Measurements from ENCODE around the gene CDC42BPB. TPM values are rescaled to one million over a fixed set of nuclear protein-coding genes. Genes with fewer than 3 reads are reported as not detected.
A peak's percentile ranks its signal among the peaks of the same experiment; 100 is the strongest.

The CDC42BPB gene
- total and polyA plus RNA-seq, 2 of the 13 experiments (the other 11 are each of a cell fraction or from before 2014, with no cell fraction given), result 19.7 to 32.3 TPM

DNA sequence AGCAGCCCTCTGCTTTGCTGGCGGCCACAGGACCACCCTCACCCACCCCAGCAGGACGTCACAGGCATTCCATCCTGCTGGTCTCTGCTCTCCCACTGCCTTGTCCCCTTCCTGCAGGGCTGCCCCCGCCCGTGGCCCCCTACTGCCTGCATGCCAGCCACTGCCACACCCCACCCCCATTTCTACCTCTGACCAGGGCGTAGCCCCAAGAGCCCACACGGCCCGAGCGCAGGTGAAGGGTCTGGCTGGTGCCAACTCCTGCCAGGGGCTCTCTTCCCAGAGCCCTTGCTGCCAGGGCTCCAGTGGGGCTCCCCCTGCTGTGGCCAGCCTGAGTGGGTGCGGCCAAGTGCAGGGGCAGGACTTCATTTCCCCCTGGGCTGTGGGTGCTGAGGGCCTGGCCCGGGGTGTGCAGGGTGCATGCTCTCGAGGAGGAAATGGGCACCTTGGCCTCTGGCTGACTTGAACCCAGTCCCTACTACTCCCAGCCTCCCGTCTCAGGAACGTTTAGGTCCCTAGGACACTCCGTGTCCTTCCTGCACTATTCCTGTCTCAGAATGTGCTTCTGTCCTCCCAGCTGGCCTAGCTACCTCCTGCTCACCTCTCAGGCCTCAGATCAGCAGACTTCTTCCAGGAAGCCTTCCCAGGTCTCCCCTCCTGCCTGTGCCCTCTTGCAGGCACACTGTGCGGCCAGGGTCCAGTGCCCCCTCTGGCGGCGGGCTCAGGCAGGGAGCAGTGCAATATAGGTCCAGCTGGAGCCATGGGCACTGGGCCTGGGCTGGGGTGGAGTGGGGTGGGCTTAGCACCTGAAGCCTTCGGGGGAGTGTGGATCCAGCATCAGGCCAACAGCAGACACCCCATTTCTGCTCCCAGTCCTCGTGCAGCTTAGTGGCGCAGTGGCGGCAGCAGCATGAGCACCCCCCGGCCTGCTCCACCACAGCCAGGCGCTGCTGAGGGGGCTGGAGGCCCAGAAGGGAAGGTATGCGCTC lies 28.1 kb upstream of the CDC42BPB start (continued):
- peak; percentile 71 for TF ChIP-seq HNRNPL (IDR thresholded peaks at IDR 0.05; ENCODE audit: low read depth, low read length)
- TF ChIP-seq ZFP36L1 (CRISPR knock-in tag; IDR thresholded peaks at IDR 0.05), result no peak
- TF ChIP-seq, protein P1, sequence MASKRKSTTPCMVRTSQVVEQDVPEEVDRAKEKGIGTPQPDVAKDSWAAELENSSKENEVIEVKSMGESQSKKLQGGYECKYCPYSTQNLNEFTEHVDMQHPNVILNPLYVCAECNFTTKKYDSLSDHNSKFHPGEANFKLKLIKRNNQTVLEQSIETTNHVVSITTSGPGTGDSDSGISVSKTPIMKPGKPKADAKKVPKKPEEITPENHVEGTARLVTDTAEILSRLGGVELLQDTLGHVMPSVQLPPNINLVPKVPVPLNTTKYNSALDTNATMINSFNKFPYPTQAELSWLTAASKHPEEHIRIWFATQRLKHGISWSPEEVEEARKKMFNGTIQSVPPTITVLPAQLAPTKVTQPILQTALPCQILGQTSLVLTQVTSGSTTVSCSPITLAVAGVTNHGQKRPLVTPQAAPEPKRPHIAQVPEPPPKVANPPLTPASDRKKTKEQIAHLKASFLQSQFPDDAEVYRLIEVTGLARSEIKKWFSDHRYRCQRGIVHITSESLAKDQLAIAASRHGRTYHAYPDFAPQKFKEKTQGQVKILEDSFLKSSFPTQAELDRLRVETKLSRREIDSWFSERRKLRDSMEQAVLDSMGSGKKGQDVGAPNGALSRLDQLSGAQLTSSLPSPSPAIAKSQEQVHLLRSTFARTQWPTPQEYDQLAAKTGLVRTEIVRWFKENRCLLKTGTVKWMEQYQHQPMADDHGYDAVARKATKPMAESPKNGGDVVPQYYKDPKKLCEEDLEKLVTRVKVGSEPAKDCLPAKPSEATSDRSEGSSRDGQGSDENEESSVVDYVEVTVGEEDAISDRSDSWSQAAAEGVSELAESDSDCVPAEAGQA (IDR thresholded peaks at IDR 0.05; ENCODE audit: low read depth), result no peak
- TF ChIP-seq, protein P1 (CRISPR knock-in tag; IDR thresholded peaks at IDR 0.05; ENCODE audit: borderline replicate concordance), result no peak
- no peak for TF ChIP-seq RFXANK (CRISPR knock-in tag; IDR thresholded peaks at IDR 0.05)
- TF ChIP-seq XRCC5 (optimal IDR thresholded peaks at IDR 0.05; ENCODE audit: low read length), result peak; percentile 82
- no peak for TF ChIP-seq PLSCR1 (CRISPR knock-in tag; IDR thresholded peaks at IDR 0.05; ENCODE audit: borderline replicate concordance)
- TF ChIP-seq HNF4A (CRISPR knock-in tag; IDR thresholded peaks at IDR 0.05), result no peak
- TF ChIP-seq ZNF350 (CRISPR knock-in tag; IDR thresholded peaks at IDR 0.05; ENCODE audit: borderline replicate concordance, low read depth), result no peak
- peak; percentile 39 for TF ChIP-seq ZNF687 (CRISPR knock-in tag; IDR thresholded peaks at IDR 0.05)
- TF ChIP-seq ZFP36 (IDR thresholded peaks at IDR 0.05; ENCODE audit: borderline replicate concordance, low read depth, low read length, partially characterized antibody), result peak; percentile 41
- TF ChIP-seq ELF4 (CRISPR knock-in tag; IDR thresholded peaks at IDR 0.05; ENCODE audit: borderline replicate concordance), result no peak
- no peak for TF ChIP-seq ZNF253 (CRISPR knock-in tag; IDR thresholded peaks at IDR 0.05; ENCODE audit: borderline replicate concordance)
- TF ChIP-seq NFIB (CRISPR knock-in tag; IDR thresholded peaks at IDR 0.05; ENCODE audit: borderline replicate concordance), result no peak
- peak; percentile 92 for TF ChIP-seq ZKSCAN1 (IDR thresholded peaks at IDR 0.05; ENCODE audit: low read length)
- TF ChIP-seq RAD21 (CRISPR knock-in tag; IDR thresholded peaks at IDR 0.05), result peak; percentile 42; the same call in 1 of the 2 replicates
